WTC11 (cell line): Measurements from ENCODE around the gene CNIH3. TPM values are rescaled to one million over a fixed set of nuclear protein-coding genes. Genes with fewer than 3 reads are reported as not detected.

ENCODE experiments used
- ATAC-seq: fragments of 200-7000 bp; cut with Tn5 transposase; 2 replicates; pipeline ENCODE4 v1.10.0; 2021; ENCODE audit warnings: mild to moderate bottlenecking, moderate library complexity
- CTCF ChIA-PET: fragments of 300-600 bp; sonication (Branson Sonifier 250); formaldehyde crosslinking; loops from one replicate; lab custom pipeline; 2021; ENCODE audit warnings: antibody characterized with exemption; lab: Charles Lee
- POLR2A ChIA-PET: fragments of 350-600 bp; sonication (Branson Sonifier 250); formaldehyde crosslinking; loops from one replicate; lab custom pipeline; 2021; ENCODE audit warnings: antibody characterized with exemption; lab: Charles Lee
- DNase-seq: peaks from one replicate; pipeline ENCODE4 v3.0.0; 2021; ENCODE audit warnings: low spot score
- H3K27ac Mint-ChIP-seq: 2 replicates; pipeline ENCODE4 v1.8.0; 2021; ENCODE audit warnings: mixed read lengths
- H3K27me3 Mint-ChIP-seq: 2 replicates; pipeline ENCODE4 v1.8.0; 2021; ENCODE audit warnings: low read depth, mild to moderate bottlenecking, moderate library complexity, mixed read lengths
- H3K36me3 Mint-ChIP-seq: 2 replicates; pipeline ENCODE4 v1.8.0; 2021; ENCODE audit warnings: mixed read lengths
- H3K4me1 Mint-ChIP-seq: 2 replicates; pipeline ENCODE4 v1.8.0; 2022; ENCODE audit warnings: mixed read lengths
- H3K4me3 Mint-ChIP-seq: 2 replicates; pipeline ENCODE4 v1.8.0; 2021; ENCODE audit warnings: mild to moderate bottlenecking, moderate library complexity, mixed read lengths
- H3K9me3 Mint-ChIP-seq: 2 replicates; pipeline ENCODE4 v1.8.0; 2021; ENCODE audit warnings: mixed read lengths
- AFF4 ChIP-seq: sonication (generic); formaldehyde crosslinking; IDR thresholded peaks from 2 replicates; pipeline ENCODE4 v1.8.1; 2023; ENCODE audit warnings: mild to moderate bottlenecking, missing genetic modification reagents, borderline replicate concordance
- ATF3 ChIP-seq: sonication (generic); formaldehyde crosslinking; conservative IDR thresholded peaks from 2 replicates; pipeline ENCODE4 v1.8.1; 2022; ENCODE audit warnings: mild to moderate bottlenecking, missing genetic modification reagents
- CREB1 ChIP-seq: sonication (generic); formaldehyde crosslinking; IDR thresholded peaks from 2 replicates; pipeline ENCODE4 v1.8.0; 2023; ENCODE audit warnings: mild to moderate bottlenecking, missing genetic modification reagents
- ETV6 ChIP-seq: sonication (generic); formaldehyde crosslinking; IDR thresholded peaks from 2 replicates; pipeline ENCODE4 v1.8.1; 2022; ENCODE audit warnings: mild to moderate bottlenecking, missing genetic modification reagents
- FOXK1 ChIP-seq: sonication (generic); formaldehyde crosslinking; IDR thresholded peaks from 2 replicates; pipeline ENCODE4 v1.8.0; 2022; ENCODE audit warnings: mild to moderate bottlenecking, moderate library complexity, missing genetic modification reagents
- HMGA2 ChIP-seq: fragments of 250-450 bp; sonication (Bioruptor Pico); IDR thresholded peaks from 2 replicates; pipeline ENCODE4 v1.4.0; 2021; ENCODE audit warnings: mild to moderate bottlenecking, moderate library complexity
- MXD4 ChIP-seq: fragments of 250-450 bp; sonication (Bioruptor Pico); IDR thresholded peaks from 2 replicates; pipeline ENCODE4 v1.8.0; 2021; ENCODE audit warnings: mild to moderate bottlenecking, moderate library complexity, borderline replicate concordance
- OVOL2 ChIP-seq: fragments of 250-450 bp; sonication (Bioruptor Pico); IDR thresholded peaks from 2 replicates; pipeline ENCODE4 v1.9.0; 2021; ENCODE audit warnings: mild to moderate bottlenecking, borderline replicate concordance
- RELA ChIP-seq: sonication (generic); formaldehyde crosslinking; IDR thresholded peaks from 2 replicates; pipeline ENCODE4 v1.8.1; 2022; ENCODE audit warnings: missing genetic modification reagents, mild to moderate bottlenecking, borderline replicate concordance
- SP1 ChIP-seq: sonication (generic); formaldehyde crosslinking; conservative IDR thresholded peaks from 2 replicates; pipeline ENCODE4 v1.8.1; 2022; ENCODE audit warnings: missing genetic modification reagents
- TEAD4 ChIP-seq: sonication (generic); formaldehyde crosslinking; IDR thresholded peaks from 2 replicates; pipeline ENCODE4 v1.8.0; 2022; ENCODE audit warnings: mild to moderate bottlenecking, missing genetic modification reagents
- ZNF425 ChIP-seq: fragments of 250-450 bp; sonication (Bioruptor Pico); conservative IDR thresholded peaks from 2 replicates; pipeline ENCODE4 v1.9.0; 2021; ENCODE audit warnings: mild to moderate bottlenecking
- ZNF532 ChIP-seq: fragments of 250-450 bp; sonication (Bioruptor Pico); IDR thresholded peaks from 2 replicates; pipeline ENCODE4 v1.9.0; 2021; ENCODE audit warnings: mild to moderate bottlenecking, borderline replicate concordance
- total RNA-seq: library from RNA; stranded (reverse); gene quantifications from 3 replicates; pipeline ENCODE4 v1.2.3, GENCODE V29; 2021
- TF ChIP-seq, protein P1 (sequence below): sonication (generic); formaldehyde crosslinking; IDR thresholded peaks from 2 replicates; pipeline ENCODE4 v1.8.0; 2022; ENCODE audit warnings: mild to moderate bottlenecking, missing genetic modification reagents
- TF ChIP-seq, protein P2 (sequence below): fragments of 250-450 bp; sonication (Bioruptor Pico); IDR thresholded peaks from 2 replicates; pipeline ENCODE4 v2.1.2; 2022; ENCODE audit warnings: mild to moderate bottlenecking, moderate library complexity
- TF ChIP-seq, protein P3 (sequence below): fragments of 250-450 bp; sonication (Bioruptor Pico); IDR thresholded peaks from 2 replicates; pipeline ENCODE4 v1.9.0; 2021; ENCODE audit warnings: moderate library complexity, mild to moderate bottlenecking, inconsistent platforms, borderline replicate concordance

CNIH3 gene
- total RNA-seq, 1 experiment from 2014 or later, result 8.1 TPM

DNA sequence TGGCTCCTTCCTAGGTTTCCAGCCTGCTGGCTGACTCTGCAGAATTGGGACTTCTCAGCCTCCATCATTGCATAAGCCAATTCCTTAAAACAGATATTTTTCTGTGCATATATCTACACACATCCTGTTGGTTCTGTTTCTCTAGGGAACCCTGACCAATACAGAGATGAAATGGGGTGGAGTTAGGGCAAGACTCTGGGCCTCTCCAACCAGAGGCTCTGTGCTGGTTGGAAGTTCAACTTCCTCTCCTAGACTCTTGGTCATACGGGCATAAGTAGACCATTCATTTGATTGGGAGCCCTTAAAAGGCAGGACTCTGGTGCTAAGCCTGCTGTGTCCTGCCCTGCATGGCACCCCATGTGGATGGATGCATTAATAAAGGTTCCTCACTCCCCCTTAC, 55.0 kb downstream of the CNIH3 start:
- ChIA-PET CTCF (no interaction called here), POLR2A (no interaction called here)
- no peak for DNase-seq
- H3K4me3 Mint-ChIP-seq, result no peak overlapping the region
- H3K4me1 Mint-ChIP-seq, result peaks cover 6% of the 10 kb centered on the region
- no peaks in the 10 kb centered on the region for H3K27me3 Mint-ChIP-seq
- H3K36me3 Mint-ChIP-seq, result peaks cover 3% of the 10 kb centered on the region; the same call in 1 of the 2 replicates
- TF ChIP-seq ETV6, result no peak
- TF ChIP-seq, protein P1, sequence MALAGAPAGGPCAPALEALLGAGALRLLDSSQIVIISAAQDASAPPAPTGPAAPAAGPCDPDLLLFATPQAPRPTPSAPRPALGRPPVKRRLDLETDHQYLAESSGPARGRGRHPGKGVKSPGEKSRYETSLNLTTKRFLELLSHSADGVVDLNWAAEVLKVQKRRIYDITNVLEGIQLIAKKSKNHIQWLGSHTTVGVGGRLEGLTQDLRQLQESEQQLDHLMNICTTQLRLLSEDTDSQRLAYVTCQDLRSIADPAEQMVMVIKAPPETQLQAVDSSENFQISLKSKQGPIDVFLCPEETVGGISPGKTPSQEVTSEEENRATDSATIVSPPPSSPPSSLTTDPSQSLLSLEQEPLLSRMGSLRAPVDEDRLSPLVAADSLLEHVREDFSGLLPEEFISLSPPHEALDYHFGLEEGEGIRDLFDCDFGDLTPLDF, result no peak
- TF ChIP-seq, protein P2, sequence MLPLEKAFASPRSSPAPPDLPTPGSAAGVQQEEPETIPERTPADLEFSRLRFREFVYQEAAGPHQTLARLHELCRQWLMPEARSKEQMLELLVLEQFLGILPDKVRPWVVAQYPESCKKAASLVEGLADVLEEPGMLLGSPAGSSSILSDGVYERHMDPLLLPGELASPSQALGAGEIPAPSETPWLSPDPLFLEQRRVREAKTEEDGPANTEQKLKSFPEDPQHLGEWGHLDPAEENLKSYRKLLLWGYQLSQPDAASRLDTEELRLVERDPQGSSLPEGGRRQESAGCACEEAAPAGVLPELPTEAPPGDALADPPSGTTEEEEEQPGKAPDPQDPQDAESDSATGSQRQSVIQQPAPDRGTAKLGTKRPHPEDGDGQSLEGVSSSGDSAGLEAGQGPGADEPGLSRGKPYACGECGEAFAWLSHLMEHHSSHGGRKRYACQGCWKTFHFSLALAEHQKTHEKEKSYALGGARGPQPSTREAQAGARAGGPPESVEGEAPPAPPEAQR, result no peak
- TF ChIP-seq MXD4 (CRISPR knock-in tag), result no peak
- TF ChIP-seq ATF3 (CRISPR knock-in tag), result no peak
- TF ChIP-seq ZNF425 (CRISPR knock-in tag), result no peak
- TF ChIP-seq, protein P3, sequence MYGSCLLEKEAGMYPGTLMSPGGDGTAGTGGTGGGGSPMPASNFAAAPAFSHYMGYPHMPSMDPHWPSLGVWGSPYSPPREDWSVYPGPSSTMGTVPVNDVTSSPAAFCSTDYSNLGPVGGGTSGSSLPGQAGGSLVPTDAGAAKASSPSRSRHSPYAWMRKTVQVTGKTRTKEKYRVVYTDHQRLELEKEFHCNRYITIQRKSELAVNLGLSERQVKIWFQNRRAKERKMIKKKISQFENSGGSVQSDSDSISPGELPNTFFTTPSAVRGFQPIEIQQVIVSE (CRISPR knock-in tag), result no peak
- no peak for TF ChIP-seq ZNF532
- no peak for TF ChIP-seq TEAD4 (CRISPR knock-in tag)
- TF ChIP-seq HMGA2, result no peak
- TF ChIP-seq AFF4, result no peak
- TF ChIP-seq CREB1 (CRISPR knock-in tag), result no peak
- TF ChIP-seq FOXK1 (CRISPR knock-in tag), result no peak
- TF ChIP-seq OVOL2 (CRISPR knock-in tag), result no peak
- TF ChIP-seq SP1 (CRISPR knock-in tag), result no peak
- TF ChIP-seq RELA, result no peak
- peaks cover 5% of the 10 kb centered on the region for H3K9me3 Mint-ChIP-seq
- no peak overlapping the region for H3K27ac Mint-ChIP-seq
- ATAC-seq, result no peak
